Trophoblast cell (in vitro differentiated cells and primary cell): ENCODE measurements around the gene SLC10A7.

Experiments used
- DNase-seq, 2 donors: peaks; one replicate each; pipeline ENCODE4 v3.0.0-alpha.2; 2016
- H2AFZ ChIP-seq: 2 replicates; pipeline ENCODE4 v1.6.1; 2013; ENCODE audit warnings: low read length, moderate library complexity, mild to moderate bottlenecking; ENCODE audit not compliant: insufficient read depth, poor library complexity
- H2AK5ac ChIP-seq: 2 replicates; pipeline ENCODE4 v1.6.1; 2013; ENCODE audit warnings: mild to moderate bottlenecking, low read length
- H2BK120ac ChIP-seq: 2 replicates; pipeline ENCODE4 v1.6.1; 2013; ENCODE audit warnings: low read length, mild to moderate bottlenecking, moderate library complexity; ENCODE audit not compliant: insufficient read depth, poor library complexity
- H2BK12ac ChIP-seq: 2 replicates; pipeline ENCODE4 v1.6.1; 2013; ENCODE audit warnings: mild to moderate bottlenecking, low read length, moderate library complexity
- H2BK5ac ChIP-seq: 2 replicates; pipeline ENCODE4 v1.6.1; 2013; ENCODE audit warnings: low read length, low read depth, moderate library complexity, mild to moderate bottlenecking; ENCODE audit not compliant: poor library complexity
- H3K14ac ChIP-seq: 2 replicates; pipeline ENCODE4 v1.6.1; 2013; ENCODE audit warnings: mild to moderate bottlenecking, low read length
- H3K18ac ChIP-seq: 2 replicates; pipeline ENCODE4 v1.6.1; 2013; ENCODE audit warnings: mild to moderate bottlenecking, low read length
- H3K23ac ChIP-seq: 2 replicates; pipeline ENCODE4 v1.6.1; 2013; ENCODE audit warnings: low read length
- H3K27ac ChIP-seq: 2 replicates; pipeline ENCODE4 v1.5.1; 2013; ENCODE audit warnings: low read depth, mild to moderate bottlenecking, inconsistent platforms, low read length, moderate library complexity
- H3K27me3 ChIP-seq: 2 replicates; pipeline ENCODE4 v1.6.1; 2013; ENCODE audit warnings: inconsistent platforms, mild to moderate bottlenecking, low read length, moderate library complexity; ENCODE audit not compliant: insufficient read depth
- H3K36me3 ChIP-seq, 2 experiments: 1 replicate in 1 of 2; 2 replicates in 1 of 2; pipeline ENCODE4 v1.6.1; 2013; ENCODE audit warnings: low read length in 2 of 2, mild to moderate bottlenecking in 2 of 2, moderate library complexity in 1 of 2; ENCODE audit not compliant: insufficient read depth in 2 of 2, control insufficient read depth in 1 of 2
- H3K4ac ChIP-seq: 2 replicates; pipeline ENCODE4 v1.6.1; 2013; ENCODE audit warnings: low read depth, mild to moderate bottlenecking, low read length, moderate library complexity
- H3K4me1 ChIP-seq, 2 experiments: 1 replicate in 1 of 2; 2 replicates in 1 of 2; pipeline ENCODE4 v1.6.1; 2013; ENCODE audit warnings: low read length in 2 of 2, mild to moderate bottlenecking in 2 of 2, moderate library complexity in 1 of 2; ENCODE audit not compliant: insufficient read depth in 2 of 2, control insufficient read depth in 1 of 2
- H3K4me2 ChIP-seq: 2 replicates; pipeline ENCODE4 v1.6.1; 2013; ENCODE audit warnings: inconsistent platforms, mild to moderate bottlenecking, low read length, moderate library complexity
- H3K4me3 ChIP-seq: 2 replicates; pipeline ENCODE4 v1.5.1; 2013; ENCODE audit warnings: mild to moderate bottlenecking, low read depth, low read length, inconsistent platforms
- H3K79me1 ChIP-seq: one replicate; pipeline ENCODE4 v1.6.1; 2013; ENCODE audit warnings: low read length
- H3K79me2 ChIP-seq: 2 replicates; pipeline ENCODE4 v1.6.1; 2013; ENCODE audit warnings: low read length, mild to moderate bottlenecking; ENCODE audit not compliant: control insufficient read depth, insufficient read depth, poor library complexity
- H3K9ac ChIP-seq: 2 replicates; pipeline ENCODE4 v1.6.1; 2013; ENCODE audit warnings: mild to moderate bottlenecking, low read length
- H3K9me3 ChIP-seq: 2 replicates; pipeline ENCODE4 v1.6.1; 2013; ENCODE audit warnings: low read depth, mild to moderate bottlenecking, control low read depth, inconsistent platforms, low read length; ENCODE audit not compliant: insufficient read depth
- H4K12ac ChIP-seq: 2 replicates; pipeline ENCODE4 v1.6.1; 2013; ENCODE audit warnings: low read depth, mild to moderate bottlenecking, low read length, moderate library complexity
- H4K8ac ChIP-seq: 2 replicates; pipeline ENCODE4 v1.6.1; 2013; ENCODE audit warnings: low read depth, mild to moderate bottlenecking, low read length, moderate library complexity
- H4K91ac ChIP-seq: one replicate; pipeline ENCODE4 v1.6.1; 2013; ENCODE audit warnings: low read depth, mild to moderate bottlenecking, low read length, moderate library complexity
- WGBS: extraction: QIAGEN DNeasy Blood & Tissue Kit; methylation state at CpG from one replicate; pipeline ENCODE4 v1.1.7; 2013; ENCODE audit warnings: missing lambda C conversion rate; ENCODE audit not compliant: insufficient read length, insufficient coverage; ENCODE audit errors: extremely low coverage; 5-methylcytosine and 5-hydroxymethylcytosine counted together

SLC10A7 gene

GRCh38 chr4:146335763-146336409 lies 185.9 kb downstream of the SLC10A7 start:
- no peaks in the 10 kb centered on the region for H3K9me3 ChIP-seq
- H3K79me1 ChIP-seq = no peaks in the 10 kb centered on the region
- no peak overlapping the region for H3K4ac ChIP-seq
- H3K4me1 ChIP-seq = no peaks in the 10 kb centered on the region
- no peak overlapping the region for H2BK120ac ChIP-seq
- no peaks in the 10 kb centered on the region for H3K79me2 ChIP-seq
- H3K4me3 ChIP-seq = no peak overlapping the region
- H4K12ac ChIP-seq = no peak overlapping the region
- H2BK12ac ChIP-seq = no peak overlapping the region
- H3K14ac ChIP-seq = no peak overlapping the region
- no peak overlapping the region for H3K4me2 ChIP-seq
- no peak overlapping the region for H2BK5ac ChIP-seq
- H3K23ac ChIP-seq = no peak overlapping the region
- peak in 1 of 2 donors; percentile 38 for DNase-seq
- WGBS = no CpG with 5 or more reads among the region's 3 CpGs
- no peak overlapping the region for H3K9ac ChIP-seq
- H2AFZ ChIP-seq = no peak overlapping the region
- no peak overlapping the region for H4K91ac ChIP-seq
- H2AK5ac ChIP-seq = no peak overlapping the region
- no peak overlapping the region for H4K8ac ChIP-seq
- H3K27me3 ChIP-seq = no peaks in the 10 kb centered on the region
- H3K27ac ChIP-seq = no peak overlapping the region
- H3K18ac ChIP-seq = no peak overlapping the region
- no peaks in the 10 kb centered on the region for H3K36me3 ChIP-seq

DNA sequence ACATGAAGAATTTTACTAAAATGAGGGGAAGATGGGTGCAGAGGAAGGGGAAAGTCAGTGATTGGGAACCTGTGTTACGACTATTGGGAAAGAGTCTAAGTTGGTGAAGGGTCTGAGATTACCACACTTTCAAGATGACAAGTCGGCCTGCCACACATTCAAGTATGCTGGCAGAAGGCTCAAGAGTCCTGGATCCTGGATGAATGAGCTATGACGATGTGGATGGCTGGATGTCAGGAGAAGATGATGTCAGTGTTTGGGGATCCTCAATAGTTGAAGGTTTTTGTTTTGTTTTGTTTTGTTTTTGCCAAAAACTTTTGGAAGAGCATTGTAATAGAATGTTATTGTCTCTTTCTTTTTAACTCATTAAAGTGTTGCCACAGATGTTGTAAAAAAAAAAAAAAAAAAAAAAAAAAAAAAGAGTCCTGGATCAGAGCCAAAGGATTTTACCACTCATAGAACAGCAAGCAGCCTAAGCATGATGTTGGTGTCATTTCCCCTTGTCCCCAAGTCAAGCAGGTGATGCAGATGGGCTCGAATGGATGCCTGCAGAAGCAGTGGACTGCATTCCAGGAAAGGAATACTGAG lies 186.8 kb downstream of the SLC10A7 start:
- Histone ChIP-seq H2AFZ (no peak overlapping the region), H3K36me3 (no peaks in the 10 kb centered on the region), H3K4ac (no peak overlapping the region), H3K14ac (no peak overlapping the region), H3K9me3 (no peaks in the 10 kb centered on the region), H3K4me1 (no peaks in the 10 kb centered on the region), H3K9ac (no peak overlapping the region), H3K79me1 (no peaks in the 10 kb centered on the region), H2BK5ac (no peak overlapping the region), H4K91ac (no peak overlapping the region), H2BK120ac (no peak overlapping the region), H2BK12ac (no peak overlapping the region), H3K4me2 (no peak overlapping the region), H2AK5ac (no peak overlapping the region), H4K8ac (no peak overlapping the region), H3K18ac (no peak overlapping the region), H3K4me3 (no peak overlapping the region), H3K79me2 (no peaks in the 10 kb centered on the region), H3K27me3 (no peaks in the 10 kb centered on the region), H3K27ac (no peak overlapping the region), H4K12ac (no peak overlapping the region), H3K23ac (no peak overlapping the region)
- peak; percentile 25 to 50 for DNase-seq
- WGBS = no CpG with 5 or more reads among the region's 4 CpGs

DNA sequence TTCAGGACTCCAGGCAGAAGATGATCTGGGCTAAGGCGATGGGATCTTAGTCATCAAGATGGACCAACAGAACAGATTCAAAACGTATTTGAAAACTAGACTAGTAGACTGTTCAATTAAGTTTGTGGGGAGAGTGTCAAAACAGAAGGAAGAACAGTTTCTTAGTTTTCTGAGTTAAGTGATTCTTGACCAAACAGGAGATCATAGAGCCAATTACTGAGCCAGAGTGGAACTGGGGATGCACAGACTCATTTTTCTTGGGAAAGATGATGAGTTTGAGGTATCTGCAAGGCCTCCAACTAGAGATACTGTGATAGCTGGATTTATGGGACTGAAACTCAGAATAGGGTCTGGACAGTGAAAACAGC lies 187.9 kb downstream of the SLC10A7 start:
- Histone ChIP-seq H2AFZ (no peak overlapping the region), H2BK120ac (no peak overlapping the region), H3K4me3 (no peak overlapping the region), H3K9ac (no peak overlapping the region), H4K91ac (no peak overlapping the region), H3K27ac (no peak overlapping the region), H4K8ac (no peak overlapping the region), H3K79me1 (no peaks in the 10 kb centered on the region), H3K9me3 (no peaks in the 10 kb centered on the region), H3K79me2 (no peaks in the 10 kb centered on the region), H3K14ac (no peak overlapping the region), H3K23ac (no peak overlapping the region), H3K27me3 (no peaks in the 10 kb centered on the region), H3K18ac (no peak overlapping the region), H3K4me2 (no peak overlapping the region), H3K4me1 (no peaks in the 10 kb centered on the region), H3K36me3 (no peaks in the 10 kb centered on the region), H2BK5ac (no peak overlapping the region), H2AK5ac (no peak overlapping the region), H3K4ac (no peak overlapping the region), H2BK12ac (no peak overlapping the region), H4K12ac (no peak overlapping the region)
- DNase-seq = no peak
- WGBS = no CpG with 5 or more reads among the region's 2 CpGs

DNA sequence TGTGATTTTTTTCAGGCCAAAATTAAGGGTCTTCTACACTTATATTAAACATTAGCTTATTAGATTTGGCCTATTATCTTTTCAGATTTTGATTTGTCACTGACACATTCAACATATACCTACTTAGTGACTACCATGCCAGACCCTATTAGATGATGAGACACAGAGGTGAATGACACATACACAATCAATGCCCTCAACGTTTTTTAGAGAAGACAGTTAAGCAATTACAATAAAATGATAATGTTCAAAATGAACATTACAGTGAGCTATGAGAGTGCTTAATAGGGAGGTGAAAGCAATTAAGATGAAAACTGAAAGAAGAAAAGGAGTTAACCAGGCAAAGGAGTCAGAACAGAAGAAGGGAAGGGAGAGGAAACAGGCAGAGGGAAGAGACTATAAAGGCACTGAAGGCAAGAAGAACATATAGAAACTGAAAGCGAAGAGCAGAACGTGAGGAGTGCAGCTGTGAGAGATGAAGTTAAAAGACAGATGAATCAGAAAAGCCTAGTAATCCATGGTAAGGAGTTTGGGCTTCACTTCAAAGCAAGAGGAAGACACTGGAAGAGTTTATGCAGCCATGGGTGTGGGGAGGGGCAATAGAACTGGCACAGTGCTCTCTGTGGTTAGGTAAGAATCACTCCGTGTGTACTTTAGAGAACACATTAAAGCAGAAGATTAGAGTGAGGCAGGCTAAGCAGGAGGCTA lies 188.4 kb downstream of the SLC10A7 start:
- H3K14ac ChIP-seq = no peak overlapping the region
- H3K4me2 ChIP-seq = no peak overlapping the region
- no peak overlapping the region for H3K4me3 ChIP-seq
- H3K9me3 ChIP-seq = no peaks in the 10 kb centered on the region
- H2AFZ ChIP-seq = no peak overlapping the region
- no peak overlapping the region for H2AK5ac ChIP-seq
- no peak overlapping the region for H3K4ac ChIP-seq
- no peak overlapping the region for H3K27ac ChIP-seq
- H3K23ac ChIP-seq = no peak overlapping the region
- no peak overlapping the region for H2BK5ac ChIP-seq
- H3K36me3 ChIP-seq = no peaks in the 10 kb centered on the region
- no CpG with 5 or more reads among the region's 4 CpGs for WGBS
- H3K18ac ChIP-seq = no peak overlapping the region
- H3K4me1 ChIP-seq = no peaks in the 10 kb centered on the region
- no peaks in the 10 kb centered on the region for H3K79me2 ChIP-seq
- no peak for DNase-seq
- H3K9ac ChIP-seq = no peak overlapping the region
- H3K27me3 ChIP-seq = no peaks in the 10 kb centered on the region
- H4K91ac ChIP-seq = no peak overlapping the region
- no peak overlapping the region for H4K12ac ChIP-seq
- no peaks in the 10 kb centered on the region for H3K79me1 ChIP-seq
- no peak overlapping the region for H2BK12ac ChIP-seq
- no peak overlapping the region for H2BK120ac ChIP-seq
- no peak overlapping the region for H4K8ac ChIP-seq
